Endothelial cell of umbilical vein (primary cell): ENCODE measurements around the gene AGRP. TPM values are rescaled to one million over a fixed set of nuclear protein-coding genes. Genes with fewer than 3 reads are reported as not detected.

ENCODE experiments used
- BruUV-seq: library from RNA; stranded (reverse); fragments of 400-500 nt; replicated peaks from 2 replicates; lab custom pipeline; 2021; lab: Mats Ljungman, UMichigan
- CTCF ChIA-PET: fragments of 300-600, 350-600 bp; sonication (Branson Sonifier 250); formaldehyde crosslinking; loops from one replicate; lab custom pipeline; 2021; ENCODE audit warnings: antibody characterized with exemption, inconsistent platforms; lab: Charles Lee
- POLR2A ChIA-PET: fragments of 300-600, 350-600 bp; sonication (Branson Sonifier 250); formaldehyde crosslinking; loops from one replicate; lab custom pipeline; 2021; ENCODE audit warnings: antibody characterized with exemption, inconsistent platforms; lab: Charles Lee
- DNase-seq: peaks from one replicate; pipeline ENCODE4 v3.0.0-alpha.2; 2011; ENCODE audit warnings: low read depth, low spot score
- FAIRE-seq: peaks from 2 replicates; lab custom pipeline; 2011; peaks lifted over from hg19 to GRCh38; lab: Jason Lieb, UNC
- H2AFZ ChIP-seq: 2 replicates; pipeline ENCODE4 v1.6.0; 2012; ENCODE audit warnings: low read depth, low read length, control low read depth, inconsistent platforms
- H3K27ac ChIP-seq: 2 replicates; pipeline ENCODE4 v1.5.1; 2011; ENCODE audit warnings: low read depth, mild to moderate bottlenecking, control low read depth, low read length, moderate library complexity; ENCODE audit not compliant: insufficient read depth
- H3K27me3 ChIP-seq, 2 experiments: 2 replicates each; pipeline versions ENCODE4 v1.6.0 to v1.6.1; 2011; ENCODE audit warnings: low read length in 2 of 2, mixed read lengths in 1 of 2; ENCODE audit not compliant: control insufficient read depth in 2 of 2, insufficient read depth in 2 of 2
- H3K36me3 ChIP-seq, 2 experiments: 2 replicates in 1 of 2; 3 replicates in 1 of 2; pipeline ENCODE4 v1.5.1; 2011; ENCODE audit warnings: low read length in 2 of 2, mild to moderate bottlenecking in 1 of 2, moderate library complexity in 1 of 2; ENCODE audit not compliant: control insufficient read depth in 2 of 2, insufficient read depth in 2 of 2; ENCODE audit errors: extremely low read depth in 1 of 2
- H3K4me1 ChIP-seq: 3 replicates; pipeline ENCODE4 v1.5.1; 2011; ENCODE audit warnings: mild to moderate bottlenecking, low read length; ENCODE audit not compliant: control insufficient read depth, insufficient read depth; ENCODE audit errors: extremely low read depth
- H3K4me2 ChIP-seq: 2 replicates; pipeline ENCODE4 v1.6.1; 2011; ENCODE audit warnings: low read length, control low read depth, mixed read lengths; ENCODE audit not compliant: insufficient read depth
- H3K4me3 ChIP-seq, 3 experiments: fragments of 200-600 bp in 1 of 3; sonication (generic), shearing (Covaris generic) in 1 of 3; replicated peaks in 1 of 3; 2 replicates each; pipeline ENCODE4 v1.5.1; 2011 to 2016; ENCODE audit warnings: control low read depth in 3 of 3, low read length in 3 of 3, mild to moderate bottlenecking in 2 of 3, inconsistent platforms in 1 of 3, low read depth in 1 of 3, moderate library complexity in 1 of 3; ENCODE audit not compliant: insufficient read depth in 1 of 3
- H3K79me2 ChIP-seq: 2 replicates; pipeline ENCODE4 v1.6.0; 2012; ENCODE audit warnings: low read length, inconsistent platforms; ENCODE audit not compliant: control insufficient read depth, insufficient read depth
- H3K9ac ChIP-seq: replicated peaks from 2 replicates; pipeline ENCODE3; 2011; ENCODE audit warnings: low read length, control low read depth; ENCODE audit not compliant: insufficient read depth; ENCODE audit errors: extremely low read depth
- H3K9me1 ChIP-seq: replicated peaks from 3 replicates; pipeline ENCODE4 v1.6.0; 2011; ENCODE audit warnings: mild to moderate bottlenecking, low read length; ENCODE audit not compliant: control insufficient read depth, insufficient read depth; ENCODE audit errors: extremely low read depth
- H3K9me3 ChIP-seq: replicated peaks from 2 replicates; pipeline ENCODE4 v1.5.1; 2012; ENCODE audit warnings: low read length, inconsistent platforms; ENCODE audit not compliant: control insufficient read depth, insufficient read depth
- H4K20me1 ChIP-seq: replicated peaks from 2 replicates; pipeline ENCODE3; 2011; ENCODE audit warnings: mild to moderate bottlenecking, low read length; ENCODE audit not compliant: control insufficient read depth, insufficient read depth; ENCODE audit errors: extremely low read depth
- EZH2 ChIP-seq: IDR thresholded peaks from 2 replicates; pipeline ENCODE4 v1.6.1; 2012; ENCODE audit warnings: borderline replicate concordance, low read depth, mild to moderate bottlenecking, moderate library complexity, low read length, inconsistent platforms; ENCODE audit not compliant: severe bottlenecking
- FOS ChIP-seq: IDR thresholded peaks from 2 replicates; pipeline ENCODE4 v1.6.1; 2011; ENCODE audit warnings: mild to moderate bottlenecking, low read length, moderate library complexity, borderline replicate concordance; ENCODE audit not compliant: insufficient read depth
- GATA2 ChIP-seq: IDR thresholded peaks from 2 replicates; pipeline ENCODE4 v1.7.0; 2011; ENCODE audit warnings: low read depth, mild to moderate bottlenecking, moderate library complexity, mixed read lengths, low read length; ENCODE audit not compliant: insufficient read length, insufficient read depth
- JUN ChIP-seq: IDR thresholded peaks from 2 replicates; pipeline ENCODE4 v1.6.1; 2011; ENCODE audit warnings: borderline replicate concordance, low read depth; ENCODE audit not compliant: insufficient read length, insufficient read depth
- MYC ChIP-seq: IDR thresholded peaks from one replicate; pipeline ENCODE4 v1.6.1; 2011; ENCODE audit warnings: mild to moderate bottlenecking, low read depth, low read length
- POLR2A ChIP-seq: IDR thresholded peaks from 2 replicates; pipeline ENCODE4 v1.6.1; 2012; ENCODE audit warnings: low read depth, mild to moderate bottlenecking, control low read depth, low read length
- POLR2AphosphoS5 ChIP-seq: IDR thresholded peaks from 2 replicates; pipeline ENCODE4 v1.6.1; 2012; ENCODE audit warnings: low read depth, mild to moderate bottlenecking, control low read depth, low read length, moderate library complexity; ENCODE audit not compliant: insufficient read depth
- dilution Hi-C: fragments of 300-500 bp; cut with MboI; formaldehyde crosslinking; loops from one replicate; pipeline ENCODE4 v1.15.0; 2019; ENCODE audit warnings: low sequenced_read_pairs; ENCODE audit not compliant: extremely low pct_ligation_motif_present
- intact Hi-C: fragments of 100-400 bp; cut with micrococcal nuclease; formaldehyde crosslinking; loops from one replicate; pipeline ENCODE4 v1.10.0; 2022
- polyA plus RNA-seq, 4 experiments: library from polyadenylated mRNA; depleted of rRNA in 3 of 4; stranded (reverse) in 3 of 4; unstranded in 1 of 4; fragments of >200 nt; gene quantifications; 2 replicates each; pipeline versions ENCODE4 v1.2.1 to v1.2.3, GENCODE V29; 2011 to 2012; ENCODE audit warnings: missing spikeins in 1 of 4
- total RNA-seq: library from RNA; stranded (reverse); gene quantifications from 2 replicates; pipeline ENCODE4 v1.2.3, GENCODE V29; 2021
- TF ChIP-seq, protein P1 (sequence below): IDR thresholded peaks from 2 replicates; pipeline ENCODE4 v1.6.1; 2011; ENCODE audit not compliant: insufficient read depth, insufficient read length
- TF ChIP-seq, protein P2 (sequence below), 2 donors: IDR thresholded peaks; 1 replicate in 1 of 2; 2 replicates in 1 of 2; pipeline ENCODE4 v1.5.1; 2011; ENCODE audit warnings: low read length in 2 of 2, mild to moderate bottlenecking in 2 of 2, moderate library complexity in 2 of 2, control low read depth in 1 of 2, inconsistent platforms in 1 of 2, low read depth in 1 of 2; ENCODE audit not compliant: insufficient read depth in 1 of 2; ENCODE audit errors: extremely low read depth in 1 of 2

The AGRP gene
- total and polyA plus RNA-seq, 2 donors (not counting 3 experiments of a cell fraction or from before 2014, with no cell fraction given), result not detected

- H3K9me1 ChIP-seq, result no peaks in the 10 kb centered on the region
- dilution Hi-C loops, result no loop called here
These were observed 11.5 kb downstream of the AGRP start for GRCh38 chr16:67471758-67472384.

More at GRCh38 chr16:67471758-67472384, 11.5 kb downstream of the AGRP start:
- Histone ChIP-seq H4K20me1 (peaks cover 2% of the 10 kb centered on the region), H3K27me3 (no peaks in the 10 kb centered on the region), H3K9ac (no peak overlapping the region), H3K36me3 (no peaks in the 10 kb centered on the region), H3K4me3 (no peak overlapping the region), H2AFZ (no peak overlapping the region), H3K9me3 (no peaks in the 10 kb centered on the region), H3K4me1 (no peaks in the 10 kb centered on the region), H3K27ac (no peak overlapping the region), H3K4me2 (no peak overlapping the region), H3K79me2 (peaks cover 30% of the 10 kb centered on the region)
- FAIRE-seq (no peak), DNase-seq (no peak)
- no TSS peak for BruUV-seq
- intact Hi-C loops, result no loop called here
- TF ChIP-seq, protein P1, sequence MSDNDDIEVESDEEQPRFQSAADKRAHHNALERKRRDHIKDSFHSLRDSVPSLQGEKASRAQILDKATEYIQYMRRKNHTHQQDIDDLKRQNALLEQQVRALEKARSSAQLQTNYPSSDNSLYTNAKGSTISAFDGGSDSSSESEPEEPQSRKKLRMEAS, result no peak
- TF ChIP-seq EZH2 (no peak), JUN (no peak), POLR2A (no peak), FOS (no peak), GATA2 (no peak), MYC (no peak), POLR2AphosphoS5 (no peak)
- TF ChIP-seq, protein P2, sequence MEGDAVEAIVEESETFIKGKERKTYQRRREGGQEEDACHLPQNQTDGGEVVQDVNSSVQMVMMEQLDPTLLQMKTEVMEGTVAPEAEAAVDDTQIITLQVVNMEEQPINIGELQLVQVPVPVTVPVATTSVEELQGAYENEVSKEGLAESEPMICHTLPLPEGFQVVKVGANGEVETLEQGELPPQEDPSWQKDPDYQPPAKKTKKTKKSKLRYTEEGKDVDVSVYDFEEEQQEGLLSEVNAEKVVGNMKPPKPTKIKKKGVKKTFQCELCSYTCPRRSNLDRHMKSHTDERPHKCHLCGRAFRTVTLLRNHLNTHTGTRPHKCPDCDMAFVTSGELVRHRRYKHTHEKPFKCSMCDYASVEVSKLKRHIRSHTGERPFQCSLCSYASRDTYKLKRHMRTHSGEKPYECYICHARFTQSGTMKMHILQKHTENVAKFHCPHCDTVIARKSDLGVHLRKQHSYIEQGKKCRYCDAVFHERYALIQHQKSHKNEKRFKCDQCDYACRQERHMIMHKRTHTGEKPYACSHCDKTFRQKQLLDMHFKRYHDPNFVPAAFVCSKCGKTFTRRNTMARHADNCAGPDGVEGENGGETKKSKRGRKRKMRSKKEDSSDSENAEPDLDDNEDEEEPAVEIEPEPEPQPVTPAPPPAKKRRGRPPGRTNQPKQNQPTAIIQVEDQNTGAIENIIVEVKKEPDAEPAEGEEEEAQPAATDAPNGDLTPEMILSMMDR (IDR thresholded peaks at IDR 0.05; ENCODE audit: extremely low read depth in 1 of 2, insufficient read depth in 1 of 2, low read depth in 1 of 2, low read length in 2 of 2), result no peak
- CTCF ChIA-PET, result interaction anchor here (1.5 to 2.2 kb wide), 3 partner anchors 9 to 44 kb away, joined by 4 to 7 read pairs (median 6); partner anchors contain the start of gene ATP6V0D1
- POLR2A ChIA-PET, result no interaction called here
